GM12878 (cell line): ENCODE results near the gene RNF31. TPM values are rescaled to one million over a fixed set of nuclear protein-coding genes. Genes with fewer than 3 reads are reported as not detected.

ENCODE experiments used
- ATAC-seq: fragments of 200-7000 bp; cut with Tn5 transposase; 3 replicates; pipeline ENCODE4 v1.9.1; 2020; ENCODE audit warnings: mild to moderate bottlenecking, moderate library complexity
- BruUV-seq: library from RNA; stranded (reverse); fragments of 400-500 nt; replicated peaks from 2 replicates; lab custom pipeline; 2021; lab: Mats Ljungman, UMichigan
- CTCF ChIA-PET: fragments of 300-600 bp; sonication (Branson Sonifier 250); formaldehyde crosslinking; extraction: SDS; loops from one replicate; lab custom pipeline; 2021; ENCODE audit warnings: inconsistent platforms; lab: Yijun Ruan, JAX
- POLR2A ChIA-PET: fragments of 350-600 bp; formaldehyde crosslinking; extraction: SDS; loops from one replicate; lab custom pipeline; 2021; ENCODE audit warnings: inconsistent platforms; lab: Charles Lee
- RAD21 ChIA-PET: fragments of 300-600 bp; sonication (Branson Sonifier 250); formaldehyde crosslinking; loops from one replicate; lab custom pipeline; 2023; ENCODE audit warnings: antibody characterized with exemption; ENCODE audit not compliant: unreplicated experiment; lab: Charles Lee
- SMC1A ChIA-PET: fragments of 300-600 bp; sonication (Branson Sonifier 250); formaldehyde crosslinking; loops from one replicate; lab custom pipeline; 2023; ENCODE audit not compliant: unreplicated experiment, uncharacterized antibody; lab: Charles Lee
- DNase-seq: peaks from one replicate; pipeline ENCODE4 v3.0.0-alpha.2; 2011; ENCODE audit warnings: low read depth, low spot score
- FAIRE-seq: peaks from 3 replicates; lab custom pipeline; 2011; peaks lifted over from hg19 to GRCh38; lab: Jason Lieb, UNC
- H2AFZ ChIP-seq: 2 replicates; pipeline ENCODE4 v1.6.0; 2011; ENCODE audit warnings: low read depth, low read length, control low read depth; ENCODE audit not compliant: control insufficient read depth
- H3K27ac ChIP-seq: 2 replicates; pipeline ENCODE4 v1.5.1; 2011; ENCODE audit warnings: control low read depth; ENCODE audit not compliant: control insufficient read depth, insufficient read depth
- H3K27me3 ChIP-seq, 2 experiments: replicated peaks in 1 of 2; 2 replicates each; pipeline versions ENCODE4 v1.6.0 to v1.6.1; 2011; ENCODE audit warnings: low read length in 1 of 2; ENCODE audit not compliant: control insufficient read depth in 2 of 2, insufficient read depth in 2 of 2
- H3K36me3 ChIP-seq, 2 experiments: 2 replicates each; pipeline ENCODE4 v1.5.1; 2011; ENCODE audit warnings: low read length in 1 of 2; ENCODE audit not compliant: control insufficient read depth in 2 of 2, insufficient read depth in 2 of 2
- H3K4me1 ChIP-seq: 2 replicates; pipeline ENCODE4 v1.6.1; 2011; ENCODE audit warnings: mild to moderate bottlenecking, low read length, moderate library complexity, mixed read lengths; ENCODE audit not compliant: control insufficient read depth, insufficient read depth
- H3K4me2 ChIP-seq: 2 replicates; pipeline ENCODE4 v1.6.0; 2011; ENCODE audit warnings: control low read depth; ENCODE audit not compliant: control insufficient read depth, insufficient read depth
- H3K4me3 ChIP-seq: fragments of 200-600 bp; sonication (generic); 2 replicates; pipeline ENCODE4 v1.5.1; 2016
- H3K79me2 ChIP-seq: 2 replicates; pipeline ENCODE4 v1.6.0; 2011; ENCODE audit warnings: low read length; ENCODE audit not compliant: control insufficient read depth, insufficient read depth
- H3K9ac ChIP-seq: 2 replicates; pipeline ENCODE4 v1.8.0; 2011; ENCODE audit warnings: low read length, control low read depth, mixed read lengths; ENCODE audit not compliant: control insufficient read depth, insufficient read depth
- H3K9me3 ChIP-seq: replicated peaks from 3 replicates; pipeline ENCODE4 v1.5.1; 2011; ENCODE audit warnings: mild to moderate bottlenecking, low read length; ENCODE audit not compliant: control insufficient read depth, insufficient read depth
- H4K20me1 ChIP-seq: 2 replicates; pipeline ENCODE4 v1.6.0; 2011; ENCODE audit not compliant: control insufficient read depth, insufficient read depth
- ATF2 ChIP-seq: IDR thresholded peaks from 2 replicates; pipeline ENCODE4 v1.6.1; 2012; ENCODE audit warnings: low read length, inconsistent platforms
- CHD2 ChIP-seq: IDR thresholded peaks from 2 replicates; pipeline ENCODE4 v1.6.1; 2011; ENCODE audit warnings: low read depth, low read length, improper control_type of control experiment, borderline replicate concordance
- CTCF ChIP-seq, 3 experiments: IDR thresholded peaks in 2 of 3; conservative IDR thresholded peaks in 1 of 3; 2 replicates each; pipeline ENCODE4 v1.5.1; 2011; ENCODE audit warnings: low read depth in 3 of 3, low read length in 3 of 3, mild to moderate bottlenecking in 3 of 3, control low read depth in 2 of 3, moderate library complexity in 2 of 3, inconsistent platforms in 1 of 3, mixed read lengths in 1 of 3; ENCODE audit not compliant: control insufficient read depth in 2 of 3, insufficient read depth in 1 of 3; ENCODE audit errors: extremely low read depth in 1 of 3
- EED ChIP-seq: sonication (generic); IDR thresholded peaks from 2 replicates; pipeline ENCODE4 v1.6.1; 2016; ENCODE audit warnings: antibody characterized with exemption, low read depth
- ESRRA ChIP-seq: IDR thresholded peaks from 2 replicates; pipeline ENCODE4 v1.6.1; 2012; ENCODE audit warnings: mild to moderate bottlenecking, low read length, improper control_type of control experiment
- FOXK2 ChIP-seq: fragments of 450-650 bp; IDR thresholded peaks from 2 replicates; pipeline ENCODE4 v1.6.1; 2017; ENCODE audit warnings: mild to moderate bottlenecking, moderate library complexity
- GABPA ChIP-seq: IDR thresholded peaks from 2 replicates; pipeline ENCODE4 v1.6.1; 2014; ENCODE audit warnings: antibody characterized with exemption, low read depth, mild to moderate bottlenecking, inconsistent platforms
- HCFC1 ChIP-seq: fragments of 150-350 bp; IDR thresholded peaks from 2 replicates; pipeline ENCODE4 v1.6.1; 2014; ENCODE audit warnings: low read length
- HDAC2 ChIP-seq: fragments of 200-600 bp; sonication (generic); IDR thresholded peaks from 2 replicates; pipeline ENCODE4 v1.6.1; 2017
- IKZF2 ChIP-seq, 2 experiments: fragments of 450-650 bp; IDR thresholded peaks; 2 replicates each; pipeline ENCODE4 v1.6.1; 2017; ENCODE audit warnings: mild to moderate bottlenecking in 2 of 2, moderate library complexity in 2 of 2
- JUND ChIP-seq: IDR thresholded peaks from 2 replicates; pipeline ENCODE4 v1.6.1; 2012; ENCODE audit warnings: low read depth, mild to moderate bottlenecking, low read length, improper control_type of control experiment, moderate library complexity
- LARP7 ChIP-seq: fragments of 450-650 bp; IDR thresholded peaks from 2 replicates; pipeline ENCODE4 v1.6.1; 2017; ENCODE audit warnings: mild to moderate bottlenecking
- MAX ChIP-seq: IDR thresholded peaks from 2 replicates; pipeline ENCODE4 v1.6.1; 2012; ENCODE audit warnings: low read depth, low read length, improper control_type of control experiment
- NKRF ChIP-seq: fragments of 450-650 bp; conservative IDR thresholded peaks from 2 replicates; pipeline ENCODE4 v1.6.1; 2017; ENCODE audit warnings: mild to moderate bottlenecking, moderate library complexity
- PBX3 ChIP-seq: IDR thresholded peaks from 2 replicates; pipeline ENCODE4 v1.6.1; 2011; ENCODE audit warnings: mild to moderate bottlenecking, low read depth, low read length, moderate library complexity; ENCODE audit not compliant: insufficient replicate concordance
- SMAD1 ChIP-seq: fragments of 450-650 bp; IDR thresholded peaks from 2 replicates; pipeline ENCODE4 v1.6.1; 2018; ENCODE audit warnings: mild to moderate bottlenecking, low read depth; ENCODE audit not compliant: partially characterized antibody
- TAF1 ChIP-seq: IDR thresholded peaks from 2 replicates; pipeline ENCODE4 v1.6.1; 2011; ENCODE audit warnings: mild to moderate bottlenecking, low read depth, low read length, borderline replicate concordance
- ZSCAN29 ChIP-seq: fragments of 450-650 bp; IDR thresholded peaks from 2 replicates; pipeline ENCODE4 v1.6.1; 2017; ENCODE audit warnings: mild to moderate bottlenecking, moderate library complexity
- WGBS: methylation state at CpG from one replicate; pipeline ENCODE4 v1.1.6; 2016; ENCODE audit warnings: low lambda C conversion rate; ENCODE audit not compliant: insufficient replicate concordance, insufficient coverage; ENCODE audit errors: missing lambda C conversion rate; 5-methylcytosine and 5-hydroxymethylcytosine counted together
- in situ Hi-C: fragments of 300-500 bp; cut with MboI; formaldehyde crosslinking; loops from 9 replicates; pipeline ENCODE4 v1.14.3; 2018; ENCODE audit warnings: mixed read lengths
- intact Hi-C: fragments of 100-400 bp; cut with micrococcal nuclease; formaldehyde crosslinking; loops from one replicate; pipeline ENCODE4 v1.14.2; 2022; ENCODE audit not compliant: unreplicated experiment
- polyA plus RNA-seq, 11 experiments: library from polyadenylated mRNA; depleted of rRNA in 4 of 11; unstranded in 6 of 11; stranded (reverse) in 5 of 11; fragments of >200 nt; fragmentation: Nextera tagmentation in 4 of 11; fragmentation: Illumina TruSeq in 1 of 11; extraction: Ambion mirVana in 4 of 11; extraction: Trizol in 1 of 11; gene quantifications; 1 replicate in 1 of 11; 2 replicates in 10 of 11; pipeline versions ENCODE4 v1.2.1 to v1.2.3, GENCODE V29; 2011 to 2016; ENCODE audit warnings: inconsistent platforms in 2 of 11, missing spikeins in 2 of 11, low read depth in 1 of 11
- total RNA-seq, 4 experiments: library from RNA; depleted of rRNA in 3 of 4; stranded (reverse); fragments of >200 nt in 3 of 4; fragmentation: Illumina TruSeq in 1 of 4; extraction: Trizol in 1 of 4; gene quantifications; 2 replicates each; pipeline versions ENCODE4 v1.2.1 to v1.2.3, GENCODE V29; 2013 to 2021

The RNF31 gene
- total and polyA plus RNA-seq, 10 of the 15 experiments (the other 5 are each of a cell fraction or from before 2014, with no cell fraction given) = 8.5 to 92.7 (median 52.0) TPM

GRCh38 chr14:24185741-24186140 lies 38.4 kb downstream of the RNF31 start:
- Histone ChIP-seq H3K9me3 (no peaks in the 10 kb centered on the region), H3K79me2 (peaks cover 20% of the 10 kb centered on the region), H2AFZ (no peak overlapping the region), H3K4me3 (no peak overlapping the region), H3K4me1 (0 out of 2 replicates have a peak, but pooled peaks cover 4% of the 10 kb centered on the region), H3K27me3 (no peaks in the 10 kb centered on the region), H3K4me2 (no peak overlapping the region), H4K20me1 (no peaks in the 10 kb centered on the region), H3K9ac (no peak overlapping the region), H3K36me3 (peaks cover 17 to 38% of the 10 kb centered on the region in 2 experiments), H3K27ac (no peak overlapping the region)
- RAD21 ChIA-PET = no interaction called here
- WGBS = 93% methylated on average over 9 of the region's 11 CpGs
- no peak for ATAC-seq
- in situ Hi-C loops = no loop called here
- CTCF ChIA-PET = no interaction called here
- DNase-seq = no peak
- no peak for FAIRE-seq
- SMC1A ChIA-PET = interaction anchor here (1.5 kb wide), 1 partner anchor 11 kb away, joined by 3 read pairs; no protein-coding TSS in a partner anchor
- intact Hi-C loops = no loop called here
- POLR2A ChIA-PET = no interaction called here
- no TSS peak for BruUV-seq
- TF ChIP-seq NKRF (no peak), PBX3 (no peak), CHD2 (no peak), HCFC1 (no peak), HDAC2 (no peak), ESRRA (no peak), IKZF2 (IDR thresholded peaks at IDR 0.05) (no peak), ATF2 (no peak), JUND (no peak), TAF1 (no peak), SMAD1 (no peak), CTCF (IDR thresholded peaks at IDR 0.05 in 2 of 3, conservative IDR thresholded peaks at IDR 0.05 in 1 of 3; ENCODE audit: control insufficient read depth in 2 of 3, extremely low read depth in 1 of 3, insufficient read depth in 1 of 3, low read depth in 3 of 3, low read length in 3 of 3) (no peak), FOXK2 (no peak), LARP7 (no peak), EED (no peak), GABPA (no peak), MAX (no peak), ZSCAN29 (no peak)
